HL-60 (cell line): Measurements from ENCODE around the gene TMEM165.

Experiments
- DNase-seq, 2 experiments: peaks; one replicate each; pipeline ENCODE4 v3.0.0-alpha.2; 2010 to 2020; ENCODE audit warnings: low read depth in 1 of 2, low spot score in 1 of 2
- H3K27ac ChIP-seq: fragments of 250-450 bp; sonication (Bioruptor Pico); replicated peaks from 2 replicates; pipeline ENCODE4 v1.5.1; 2020; ENCODE audit warnings: mild to moderate bottlenecking, moderate library complexity
- H3K27me3 ChIP-seq: fragments of 250-450 bp; sonication (Bioruptor Pico); 2 replicates; pipeline ENCODE4 v1.5.1; 2021; ENCODE audit warnings: mild to moderate bottlenecking, moderate library complexity; ENCODE audit not compliant: insufficient read depth, poor library complexity, severe bottlenecking
- H3K4me3 ChIP-seq: replicated peaks from 2 replicates; pipeline ENCODE4 v1.5.1; 2011; ENCODE audit warnings: mild to moderate bottlenecking, control low read depth, low read length; ENCODE audit not compliant: insufficient read depth
- CTCF ChIP-seq: IDR thresholded peaks from one replicate; pipeline ENCODE4 v1.5.1; 2011; ENCODE audit warnings: low read length, control low read depth, inconsistent platforms; ENCODE audit not compliant: insufficient read depth
- GABPA ChIP-seq: IDR thresholded peaks from 2 replicates; pipeline ENCODE4 v1.6.1; 2012; ENCODE audit warnings: low read depth
- POLR2AphosphoS5 ChIP-seq: IDR thresholded peaks from 2 replicates; pipeline ENCODE4 v1.6.1; 2012; ENCODE audit warnings: low read depth
- REST ChIP-seq: IDR thresholded peaks from 2 replicates; pipeline ENCODE4 v1.6.1; 2012; ENCODE audit warnings: low read depth; ENCODE audit not compliant: insufficient replicate concordance
- SPI1 ChIP-seq: IDR thresholded peaks from 2 replicates; pipeline ENCODE4 v1.6.1; 2012; ENCODE audit warnings: low read depth, mild to moderate bottlenecking, borderline replicate concordance

The TMEM165 gene

GRCh38 chr4:55410431-55410830 is 14.7 kb downstream of the TMEM165 start:
- Histone ChIP-seq H3K27me3 (no peaks in the 10 kb centered on the region), H3K27ac (no peak overlapping the region), H3K4me3 (no peak overlapping the region)
- TF ChIP-seq REST = no peak
- no peak for TF ChIP-seq GABPA
- DNase-seq = no peak

GRCh38 chr4:55411621-55412020 is 15.9 kb downstream of the TMEM165 start:
- no peak overlapping the region for H3K4me3 ChIP-seq
- H3K27me3 ChIP-seq = no peaks in the 10 kb centered on the region
- DNase-seq = no peak
- TF ChIP-seq GABPA (no peak), SPI1 (no peak), REST (no peak), CTCF (no peak), POLR2AphosphoS5 (no peak)
- no peak overlapping the region for H3K27ac ChIP-seq

DNA sequence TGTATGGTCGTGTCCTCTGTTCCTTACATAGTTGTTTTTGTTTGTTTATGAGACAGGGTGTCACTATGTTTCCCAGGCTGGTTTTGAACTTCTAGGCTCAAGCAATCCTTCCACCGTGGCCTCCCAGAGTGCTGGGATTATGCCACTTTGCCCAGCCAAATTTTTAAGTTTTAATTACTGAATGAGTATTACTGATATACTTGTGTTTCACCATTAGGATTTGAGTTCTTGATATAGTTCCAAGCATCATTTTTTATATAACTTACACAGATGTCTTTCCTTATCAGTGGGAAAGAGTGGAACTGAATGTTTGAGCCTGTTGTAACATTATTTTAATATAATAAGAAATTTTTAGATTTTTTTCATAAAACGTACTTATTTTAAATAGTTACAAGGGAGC is 20.4 kb downstream of the TMEM165 start:
- TF ChIP-seq SPI1 = no peak
- TF ChIP-seq REST = no peak
- TF ChIP-seq GABPA = no peak
- TF ChIP-seq CTCF = no peak
- no peak for TF ChIP-seq POLR2AphosphoS5
- no peaks in the 10 kb centered on the region for H3K27me3 ChIP-seq
- no peak for DNase-seq
- H3K27ac ChIP-seq = no peak overlapping the region
- no peak overlapping the region for H3K4me3 ChIP-seq

- TF ChIP-seq REST = no peak
- no peak for TF ChIP-seq CTCF
- no peak for TF ChIP-seq GABPA
- no peak for TF ChIP-seq SPI1
- no peak for TF ChIP-seq POLR2AphosphoS5
- H3K4me3 ChIP-seq = no peak overlapping the region
- no peak overlapping the region for H3K27ac ChIP-seq
- DNase-seq = no peak
- no peaks in the 10 kb centered on the region for H3K27me3 ChIP-seq
Observed at GRCh38 chr4:55424791-55425190, 29.0 kb downstream of the TMEM165 start.
